Ovary (tissue), 3 donors: ENCODE data around the gene SND1.

ENCODE experiments used
- EP300 ChIP-seq: sonication (generic); formaldehyde crosslinking; IDR thresholded peaks from one replicate; pipeline ENCODE4 v1.6.1; 2017; ENCODE audit warnings: antibody characterized with exemption
- POLR2A ChIP-seq: fragments of 450-650 bp; IDR thresholded peaks from one replicate; pipeline ENCODE4 v1.6.1; 2017; ENCODE audit warnings: antibody characterized with exemption, mild to moderate bottlenecking, moderate library complexity
- TF ChIP-seq, protein P1 (sequence below), 3 donors: fragments of 450-650 bp in 2 of 3; fragments of 200-600 bp in 1 of 3; IDR thresholded peaks; one replicate each; pipeline versions ENCODE4 v1.5.1 to v1.8.0; 2016 to 2022; ENCODE audit warnings: antibody characterized with exemption in 3 of 3, mild to moderate bottlenecking in 1 of 3
- donor health status: DM: no; HTN: no; CAD: no.

DNA sequence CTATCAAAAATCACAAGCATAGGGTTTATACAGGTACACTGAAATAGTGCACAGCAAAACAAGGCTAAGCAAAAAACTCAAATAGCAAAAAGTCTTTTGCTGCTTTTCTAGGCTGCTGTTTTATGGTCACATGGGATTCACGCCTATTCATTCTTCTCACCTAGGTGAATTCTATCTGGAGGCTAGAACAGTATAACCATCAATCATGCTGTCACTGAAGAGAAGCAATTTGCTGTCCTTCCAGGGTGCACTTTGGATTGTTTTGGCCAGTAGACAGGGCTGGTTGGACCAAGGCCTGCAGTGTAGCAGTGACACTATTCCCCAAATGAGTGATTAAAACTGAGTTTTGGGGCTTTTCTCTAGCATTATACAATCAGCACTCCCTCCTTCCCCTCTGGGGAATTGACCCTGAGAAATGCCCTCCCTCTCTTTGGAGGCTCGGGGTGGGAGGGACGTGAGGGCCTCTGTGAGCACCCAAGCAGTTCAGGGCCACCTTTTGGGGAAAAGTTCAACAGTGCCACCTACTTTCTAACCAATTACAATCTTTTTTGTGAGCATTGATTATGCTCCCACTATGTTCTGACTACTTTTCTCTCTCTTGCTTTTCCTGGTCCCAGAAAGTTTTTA lies 16.2 kb upstream of the SND1 start:
- TF ChIP-seq, protein P1, sequence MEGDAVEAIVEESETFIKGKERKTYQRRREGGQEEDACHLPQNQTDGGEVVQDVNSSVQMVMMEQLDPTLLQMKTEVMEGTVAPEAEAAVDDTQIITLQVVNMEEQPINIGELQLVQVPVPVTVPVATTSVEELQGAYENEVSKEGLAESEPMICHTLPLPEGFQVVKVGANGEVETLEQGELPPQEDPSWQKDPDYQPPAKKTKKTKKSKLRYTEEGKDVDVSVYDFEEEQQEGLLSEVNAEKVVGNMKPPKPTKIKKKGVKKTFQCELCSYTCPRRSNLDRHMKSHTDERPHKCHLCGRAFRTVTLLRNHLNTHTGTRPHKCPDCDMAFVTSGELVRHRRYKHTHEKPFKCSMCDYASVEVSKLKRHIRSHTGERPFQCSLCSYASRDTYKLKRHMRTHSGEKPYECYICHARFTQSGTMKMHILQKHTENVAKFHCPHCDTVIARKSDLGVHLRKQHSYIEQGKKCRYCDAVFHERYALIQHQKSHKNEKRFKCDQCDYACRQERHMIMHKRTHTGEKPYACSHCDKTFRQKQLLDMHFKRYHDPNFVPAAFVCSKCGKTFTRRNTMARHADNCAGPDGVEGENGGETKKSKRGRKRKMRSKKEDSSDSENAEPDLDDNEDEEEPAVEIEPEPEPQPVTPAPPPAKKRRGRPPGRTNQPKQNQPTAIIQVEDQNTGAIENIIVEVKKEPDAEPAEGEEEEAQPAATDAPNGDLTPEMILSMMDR (IDR thresholded peaks at IDR 0.05): no peak
- TF ChIP-seq POLR2A (no peak), EP300 (no peak)
